HepG2 (cell line): ENCODE measurements around the gene NDRG2. TPM values are rescaled to one million over a fixed set of nuclear protein-coding genes. Genes with fewer than 3 reads are reported as not detected.

Experiments used
- GATA4 ChIP-seq: sonication (generic); IDR thresholded peaks from 2 replicates; pipeline ENCODE4 v1.6.1; 2016; ENCODE audit warnings: antibody characterized with exemption, low read depth, borderline replicate concordance
- KDM5B ChIP-seq: sonication (generic); formaldehyde crosslinking; IDR thresholded peaks from 2 replicates; pipeline ENCODE4 v1.4.0; 2020; ENCODE audit warnings: missing genetic modification reagents, mild to moderate bottlenecking, borderline replicate concordance
- NONO ChIP-seq, 2 experiments: fragments of 450-650 bp in 1 of 2; sonication (generic) in 1 of 2; formaldehyde crosslinking in 1 of 2; IDR thresholded peaks in 1 of 2; conservative IDR thresholded peaks in 1 of 2; 2 replicates each; pipeline versions ENCODE4 v1.6.1 to v1.8.0; 2017 to 2022; ENCODE audit warnings: mild to moderate bottlenecking in 1 of 2, missing genetic modification reagents in 1 of 2, moderate library complexity in 1 of 2
- PHB2 ChIP-seq: fragments of 450-650 bp; IDR thresholded peaks from 2 replicates; pipeline ENCODE4 v1.6.1; 2018; ENCODE audit not compliant: partially characterized antibody
- POGZ ChIP-seq: sonication (generic); formaldehyde crosslinking; IDR thresholded peaks from 2 replicates; pipeline ENCODE4 v1.4.0; 2020; ENCODE audit warnings: mild to moderate bottlenecking, missing genetic modification reagents
- SMYD3 ChIP-seq: sonication (generic); formaldehyde crosslinking; IDR thresholded peaks from 2 replicates; pipeline ENCODE4 v1.8.1; 2023; ENCODE audit warnings: mild to moderate bottlenecking, missing genetic modification reagents
- THYN1 ChIP-seq: sonication (generic); formaldehyde crosslinking; IDR thresholded peaks from 2 replicates; pipeline ENCODE4 v1.8.1; 2023; ENCODE audit warnings: low read depth, mild to moderate bottlenecking, moderate library complexity, missing genetic modification reagents, borderline replicate concordance
- TRAFD1 ChIP-seq: sonication (generic); formaldehyde crosslinking; IDR thresholded peaks from 2 replicates; pipeline ENCODE4 v1.5.1; 2020; ENCODE audit warnings: missing genetic modification reagents, mild to moderate bottlenecking, borderline replicate concordance
- ZBTB8A ChIP-seq: sonication (generic); formaldehyde crosslinking; IDR thresholded peaks from 2 replicates; pipeline ENCODE4 v1.4.0; 2020; ENCODE audit warnings: mild to moderate bottlenecking, low read depth, missing genetic modification reagents, borderline replicate concordance
- ZNF484 ChIP-seq: sonication (generic); formaldehyde crosslinking; IDR thresholded peaks from 2 replicates; pipeline ENCODE4 v1.5.1; 2020; ENCODE audit warnings: mild to moderate bottlenecking, low read depth, missing genetic modification reagents, borderline replicate concordance
- ZNF501 ChIP-seq: sonication (generic); formaldehyde crosslinking; IDR thresholded peaks from 2 replicates; pipeline ENCODE4 v1.5.1; 2020; ENCODE audit warnings: mild to moderate bottlenecking, moderate library complexity, missing genetic modification reagents
- ZNF780A ChIP-seq: sonication (generic); formaldehyde crosslinking; IDR thresholded peaks from 2 replicates; pipeline ENCODE4 v1.8.0; 2022; ENCODE audit warnings: mild to moderate bottlenecking, missing genetic modification reagents, moderate library complexity
- polyA plus RNA-seq, 8 experiments: library from polyadenylated mRNA; depleted of rRNA in 3 of 8; stranded (reverse) in 7 of 8; unstranded in 1 of 8; fragments of >200 nt; fragmentation: Illumina TruSeq in 4 of 8; extraction: Trizol in 4 of 8; gene quantifications; 2 replicates each; pipeline versions ENCODE4 v1.2.1 to v1.2.3, GENCODE V29; 2011 to 2016; ENCODE audit warnings: low read depth in 4 of 8, missing spikeins in 1 of 8, mixed read lengths in 1 of 8; ENCODE audit not compliant: insufficient read depth in 1 of 8
- total RNA-seq, 5 experiments: library from RNA; depleted of rRNA; stranded (reverse); fragments of >200 nt; fragmentation: Illumina TruSeq; extraction: Trizol; gene quantifications; 2 replicates each; pipeline ENCODE4 v1.2.3, GENCODE V29; 2016; ENCODE audit warnings: low read depth in 1 of 5
- TF ChIP-seq, protein P1 (sequence below): sonication (generic); formaldehyde crosslinking; IDR thresholded peaks from 2 replicates; pipeline ENCODE4 v1.9.0; 2021; ENCODE audit warnings: missing genetic modification reagents, borderline replicate concordance
- TF ChIP-seq, protein P2 (sequence below): IDR thresholded peaks from 2 replicates; pipeline ENCODE4 v1.4.0; 2020; ENCODE audit warnings: mild to moderate bottlenecking, missing genetic modification reagents
- TF ChIP-seq, protein P3 (sequence below): sonication (generic); formaldehyde crosslinking; IDR thresholded peaks from 2 replicates; pipeline ENCODE4 v1.4.0; 2020; ENCODE audit warnings: mild to moderate bottlenecking, missing genetic modification reagents

Gene NDRG2
- total and polyA plus RNA-seq, 2 of the 13 experiments (the other 11 are each of a cell fraction or from before 2014, with no cell fraction given): 27.2 to 189 TPM

- TF ChIP-seq, protein P1, sequence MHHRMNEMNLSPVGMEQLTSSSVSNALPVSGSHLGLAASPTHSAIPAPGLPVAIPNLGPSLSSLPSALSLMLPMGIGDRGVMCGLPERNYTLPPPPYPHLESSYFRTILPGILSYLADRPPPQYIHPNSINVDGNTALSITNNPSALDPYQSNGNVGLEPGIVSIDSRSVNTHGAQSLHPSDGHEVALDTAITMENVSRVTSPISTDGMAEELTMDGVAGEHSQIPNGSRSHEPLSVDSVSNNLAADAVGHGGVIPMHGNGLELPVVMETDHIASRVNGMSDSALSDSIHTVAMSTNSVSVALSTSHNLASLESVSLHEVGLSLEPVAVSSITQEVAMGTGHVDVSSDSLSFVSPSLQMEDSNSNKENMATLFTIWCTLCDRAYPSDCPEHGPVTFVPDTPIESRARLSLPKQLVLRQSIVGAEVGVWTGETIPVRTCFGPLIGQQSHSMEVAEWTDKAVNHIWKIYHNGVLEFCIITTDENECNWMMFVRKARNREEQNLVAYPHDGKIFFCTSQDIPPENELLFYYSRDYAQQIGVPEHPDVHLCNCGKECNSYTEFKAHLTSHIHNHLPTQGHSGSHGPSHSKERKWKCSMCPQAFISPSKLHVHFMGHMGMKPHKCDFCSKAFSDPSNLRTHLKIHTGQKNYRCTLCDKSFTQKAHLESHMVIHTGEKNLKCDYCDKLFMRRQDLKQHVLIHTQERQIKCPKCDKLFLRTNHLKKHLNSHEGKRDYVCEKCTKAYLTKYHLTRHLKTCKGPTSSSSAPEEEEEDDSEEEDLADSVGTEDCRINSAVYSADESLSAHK (CRISPR knock-in tag): no peak
- TF ChIP-seq KDM5B (CRISPR knock-in tag): peak; percentile 75; the same call in 1 of the 2 replicates
- TF ChIP-seq SMYD3: 0 out of 2 replicates have a peak, but pooled peaks have one; percentile 68
- peak; percentile 98 for TF ChIP-seq ZNF501 (CRISPR knock-in tag)
- TF ChIP-seq THYN1 (CRISPR knock-in tag): no peak
- TF ChIP-seq TRAFD1 (CRISPR knock-in tag): no peak
- TF ChIP-seq PHB2: no peak
- TF ChIP-seq NONO (IDR thresholded peaks at IDR 0.05): no peak
- no peak for TF ChIP-seq NONO (CRISPR knock-in tag; conservative IDR thresholded peaks at IDR 0.05)
- TF ChIP-seq ZNF484: no peak
- TF ChIP-seq GATA4: no peak; the same call in 1 of the 2 replicates
- TF ChIP-seq, protein P2, sequence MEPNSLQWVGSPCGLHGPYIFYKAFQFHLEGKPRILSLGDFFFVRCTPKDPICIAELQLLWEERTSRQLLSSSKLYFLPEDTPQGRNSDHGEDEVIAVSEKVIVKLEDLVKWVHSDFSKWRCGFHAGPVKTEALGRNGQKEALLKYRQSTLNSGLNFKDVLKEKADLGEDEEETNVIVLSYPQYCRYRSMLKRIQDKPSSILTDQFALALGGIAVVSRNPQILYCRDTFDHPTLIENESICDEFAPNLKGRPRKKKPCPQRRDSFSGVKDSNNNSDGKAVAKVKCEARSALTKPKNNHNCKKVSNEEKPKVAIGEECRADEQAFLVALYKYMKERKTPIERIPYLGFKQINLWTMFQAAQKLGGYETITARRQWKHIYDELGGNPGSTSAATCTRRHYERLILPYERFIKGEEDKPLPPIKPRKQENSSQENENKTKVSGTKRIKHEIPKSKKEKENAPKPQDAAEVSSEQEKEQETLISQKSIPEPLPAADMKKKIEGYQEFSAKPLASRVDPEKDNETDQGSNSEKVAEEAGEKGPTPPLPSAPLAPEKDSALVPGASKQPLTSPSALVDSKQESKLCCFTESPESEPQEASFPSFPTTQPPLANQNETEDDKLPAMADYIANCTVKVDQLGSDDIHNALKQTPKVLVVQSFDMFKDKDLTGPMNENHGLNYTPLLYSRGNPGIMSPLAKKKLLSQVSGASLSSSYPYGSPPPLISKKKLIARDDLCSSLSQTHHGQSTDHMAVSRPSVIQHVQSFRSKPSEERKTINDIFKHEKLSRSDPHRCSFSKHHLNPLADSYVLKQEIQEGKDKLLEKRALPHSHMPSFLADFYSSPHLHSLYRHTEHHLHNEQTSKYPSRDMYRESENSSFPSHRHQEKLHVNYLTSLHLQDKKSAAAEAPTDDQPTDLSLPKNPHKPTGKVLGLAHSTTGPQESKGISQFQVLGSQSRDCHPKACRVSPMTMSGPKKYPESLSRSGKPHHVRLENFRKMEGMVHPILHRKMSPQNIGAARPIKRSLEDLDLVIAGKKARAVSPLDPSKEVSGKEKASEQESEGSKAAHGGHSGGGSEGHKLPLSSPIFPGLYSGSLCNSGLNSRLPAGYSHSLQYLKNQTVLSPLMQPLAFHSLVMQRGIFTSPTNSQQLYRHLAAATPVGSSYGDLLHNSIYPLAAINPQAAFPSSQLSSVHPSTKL (CRISPR knock-in tag): peak; percentile 43
- TF ChIP-seq, protein P3, sequence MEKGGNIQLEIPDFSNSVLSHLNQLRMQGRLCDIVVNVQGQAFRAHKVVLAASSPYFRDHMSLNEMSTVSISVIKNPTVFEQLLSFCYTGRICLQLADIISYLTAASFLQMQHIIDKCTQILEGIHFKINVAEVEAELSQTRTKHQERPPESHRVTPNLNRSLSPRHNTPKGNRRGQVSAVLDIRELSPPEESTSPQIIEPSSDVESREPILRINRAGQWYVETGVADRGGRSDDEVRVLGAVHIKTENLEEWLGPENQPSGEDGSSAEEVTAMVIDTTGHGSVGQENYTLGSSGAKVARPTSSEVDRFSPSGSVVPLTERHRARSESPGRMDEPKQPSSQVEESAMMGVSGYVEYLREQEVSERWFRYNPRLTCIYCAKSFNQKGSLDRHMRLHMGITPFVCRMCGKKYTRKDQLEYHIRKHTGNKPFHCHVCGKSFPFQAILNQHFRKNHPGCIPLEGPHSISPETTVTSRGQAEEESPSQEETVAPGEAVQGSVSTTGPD (CRISPR knock-in tag): no peak
- TF ChIP-seq ZNF780A (CRISPR knock-in tag): no peak
- TF ChIP-seq ZBTB8A (CRISPR knock-in tag): no peak
- peak; percentile 54; the same call in 1 of the 2 replicates for TF ChIP-seq POGZ (CRISPR knock-in tag)
Measured at GRCh38 chr14:20989787-20990600, 34.9 kb downstream of the NDRG2 start, which contains the start of gene METTL17 (continued).
